Urothelium cell line (cell line): ENCODE measurements around the gene SPAG5.

ENCODE experiments used
- DNase-seq: peaks from one replicate; pipeline ENCODE4 v3.0.0; 2011; ENCODE audit warnings: low spot score, mixed read lengths
- FAIRE-seq: peaks from 2 replicates; lab custom pipeline; 2011; peaks lifted over from hg19 to GRCh38; lab: Jason Lieb, UNC

SPAG5 gene

DNA sequence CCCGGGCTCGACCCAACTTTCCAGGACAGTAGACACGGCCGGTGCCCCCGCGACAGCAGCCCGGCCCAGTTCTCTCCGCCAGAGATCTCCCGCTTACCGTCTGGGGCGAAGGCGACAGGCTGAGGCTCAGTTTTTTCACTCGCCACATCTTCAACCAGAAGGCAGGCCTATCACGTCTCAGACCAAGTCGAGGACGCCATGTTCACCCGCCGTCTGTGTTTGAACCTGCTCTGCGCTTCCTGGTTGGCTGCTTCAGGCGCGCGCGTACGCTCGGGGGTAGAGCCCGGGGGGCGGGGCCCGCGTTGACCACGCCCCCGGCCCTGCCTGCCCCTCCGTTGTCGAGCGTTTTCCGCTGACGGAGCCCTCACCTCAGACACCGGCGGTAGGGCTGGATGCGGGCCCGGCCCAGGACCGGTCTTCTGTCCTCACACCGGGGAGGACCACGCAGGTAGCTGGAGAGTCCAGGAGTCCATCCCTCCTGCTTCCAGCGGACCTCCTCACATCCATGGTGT lies at the start of gene SPAG5:
TSS of gene SPAG5 (minus strand) at position 227 of the 512 bp plus-strand sequence. CDS start at position 148, 79 bp downstream.
- peak; percentile 72 for FAIRE-seq
- DNase-seq = peak; percentile 99

GRCh38 chr17:28646039-28646754 lies 47.4 kb upstream of the SPAG5 start:
- no peak for FAIRE-seq
- DNase-seq = no peak

- DNase-seq = no peak
- no peak for FAIRE-seq
Measured at GRCh38 chr17:28645576-28645939, 46.7 kb upstream of the SPAG5 start.

DNA sequence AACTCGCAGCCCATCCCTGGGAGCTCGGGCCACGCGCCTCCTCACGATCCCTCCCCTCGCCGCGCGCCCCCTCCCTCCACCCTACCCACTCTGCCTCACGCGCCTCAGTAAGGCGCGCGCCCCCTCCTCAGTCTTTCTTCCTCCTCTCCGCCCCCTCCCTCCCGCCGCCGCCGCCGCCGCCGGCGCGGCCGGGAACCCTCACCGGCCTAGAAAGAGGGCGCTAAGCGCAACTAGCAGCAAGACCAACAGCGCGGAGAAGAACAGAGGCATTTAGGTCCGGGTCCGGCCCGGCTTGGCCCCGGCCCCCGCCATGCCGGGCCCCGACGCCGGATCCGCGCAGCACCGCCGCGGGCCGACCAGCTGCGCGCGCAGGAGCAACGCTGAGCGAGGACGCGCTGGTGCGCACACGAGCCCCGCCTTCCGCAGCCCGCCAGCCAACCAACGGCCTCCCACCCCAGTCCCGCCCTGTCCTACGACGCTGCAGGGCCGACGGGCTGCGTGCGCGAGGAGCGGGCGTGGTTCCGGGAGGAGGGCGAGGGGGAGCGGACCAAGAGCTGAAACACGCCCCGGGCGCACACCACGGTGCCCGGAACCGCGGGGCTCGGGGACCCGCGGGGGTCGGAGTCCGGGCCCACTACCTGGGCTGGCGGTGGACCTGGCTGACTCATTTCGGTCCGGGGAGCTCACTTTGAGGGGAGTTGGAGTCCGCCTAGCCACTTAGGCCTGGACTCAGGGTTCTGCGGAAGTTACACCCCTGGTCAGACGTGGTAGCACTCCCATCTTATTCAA lies 46.2 kb upstream of the SPAG5 start, which contains the start of gene BLTP2:
TSS of gene BLTP2 (minus strand) at position 372 of the 789 bp plus-strand sequence. CDS start at position 270, 102 bp downstream.
- DNase-seq (peak; percentile 99), FAIRE-seq (peak; percentile 80)

GRCh38 chr17:28643983-28644786 lies 45.4 kb upstream of the SPAG5 start:
- DNase-seq (peak; percentile 74), FAIRE-seq (no peak)

DNA sequence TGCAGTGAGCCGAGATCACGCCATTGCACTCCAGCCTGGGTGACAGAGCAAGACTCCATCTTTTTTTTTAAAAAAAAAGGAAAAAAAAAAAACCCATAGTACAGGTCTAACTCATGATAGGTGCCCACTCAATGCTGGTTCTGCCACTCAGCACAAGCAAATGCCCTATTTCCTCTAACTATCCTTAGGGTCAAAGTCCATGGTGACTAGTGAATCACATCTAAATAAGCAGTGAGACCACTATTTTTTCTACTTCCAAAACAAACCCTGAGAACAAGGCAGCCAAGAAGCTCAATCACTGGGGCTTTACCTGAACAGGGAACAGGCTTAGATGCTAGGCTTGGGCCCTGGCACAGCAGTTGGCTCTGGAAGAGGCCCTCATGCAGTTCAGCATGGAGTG lies 42.8 kb upstream of the SPAG5 start:
- DNase-seq = no peak
- no peak for FAIRE-seq

- FAIRE-seq (no peak), DNase-seq (no peak)
Measured at GRCh38 chr17:28635506-28635905, 36.7 kb upstream of the SPAG5 start.

DNA sequence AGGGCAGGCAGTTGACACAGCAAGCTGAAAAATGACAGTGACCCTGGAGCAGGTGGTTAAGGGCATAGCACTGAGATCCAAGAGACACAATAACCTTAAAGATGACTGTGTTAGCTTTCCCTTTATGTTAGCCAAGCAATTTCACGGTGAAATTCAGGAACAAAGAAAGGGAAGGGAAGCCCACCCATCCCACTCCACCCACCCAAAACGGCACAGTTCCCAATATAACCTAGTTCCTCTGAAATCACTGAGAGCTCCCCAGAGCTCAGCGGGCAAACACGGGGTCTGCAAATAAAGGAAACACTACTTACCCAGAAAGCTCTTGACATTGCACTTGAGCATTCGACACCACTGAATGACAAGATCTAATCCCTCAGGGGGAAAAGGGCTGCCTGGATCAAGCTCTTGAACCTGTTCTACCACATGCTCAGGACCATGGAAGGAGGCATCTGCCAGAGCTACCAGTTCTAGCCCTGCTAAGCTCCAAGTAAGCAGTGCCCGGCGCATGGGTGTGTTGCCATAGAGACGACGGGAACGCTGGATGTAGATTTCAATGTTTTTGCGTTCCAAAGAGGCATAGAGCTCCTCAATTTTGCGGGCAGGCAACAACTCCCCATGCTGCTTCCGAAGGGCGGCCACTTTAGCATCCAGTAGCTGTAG lies 35.5 kb upstream of the SPAG5 start:
- FAIRE-seq (no peak), DNase-seq (no peak)

- DNase-seq (no peak), FAIRE-seq (no peak)
Measured at GRCh38 chr17:28626818-28627217, 28.0 kb upstream of the SPAG5 start.

- DNase-seq = no peak
- no peak for FAIRE-seq
Measured at GRCh38 chr17:28624148-28624547, 25.3 kb upstream of the SPAG5 start.

DNA sequence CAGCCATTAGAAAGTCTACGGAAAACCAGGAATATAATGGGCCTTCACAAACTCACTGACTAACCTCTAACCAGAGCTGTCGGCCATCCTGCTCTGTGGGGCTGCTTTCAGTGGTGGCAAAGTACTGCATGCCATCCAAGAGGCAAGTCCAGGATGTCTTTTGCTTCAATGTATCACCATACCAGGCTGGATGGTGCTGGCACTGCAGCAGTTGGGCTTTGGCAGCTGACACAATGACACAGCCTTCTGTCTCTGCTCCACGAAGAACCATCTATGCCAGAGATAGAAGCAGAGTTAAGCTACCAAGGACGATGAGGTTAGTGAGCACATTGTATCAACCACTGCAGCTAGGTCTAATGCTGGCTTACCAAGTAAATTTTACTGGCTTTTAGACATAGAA lies 24.9 kb upstream of the SPAG5 start:
- FAIRE-seq = no peak
- DNase-seq = no peak

DNA sequence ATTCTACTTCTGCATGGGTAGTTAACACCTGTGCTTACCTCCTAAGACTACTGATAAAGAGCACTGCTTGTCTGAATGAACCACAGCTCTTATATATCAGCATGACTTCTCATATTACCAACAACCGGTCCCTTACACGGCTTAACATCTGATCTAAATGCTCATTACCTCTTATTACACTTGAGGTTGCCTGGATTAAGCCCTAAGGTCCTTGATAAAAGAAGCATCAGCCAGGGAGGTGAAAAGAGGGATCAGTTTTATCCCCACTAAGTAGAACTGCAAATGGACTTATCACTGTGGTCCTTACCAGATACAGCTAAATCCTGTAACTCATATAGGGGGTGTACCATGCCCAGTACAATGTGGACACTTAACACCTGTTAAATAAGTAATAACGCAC lies 23.4 kb upstream of the SPAG5 start:
- DNase-seq (no peak), FAIRE-seq (no peak)

GRCh38 chr17:28620010-28620409 lies 21.2 kb upstream of the SPAG5 start:
- FAIRE-seq (no peak), DNase-seq (no peak)

GRCh38 chr17:28618464-28618863 lies 19.6 kb upstream of the SPAG5 start:
- DNase-seq (no peak), FAIRE-seq (no peak)

- DNase-seq (no peak), FAIRE-seq (no peak)
Measured at GRCh38 chr17:28616281-28616680, 17.5 kb upstream of the SPAG5 start.

GRCh38 chr17:28615260-28615940 lies 16.6 kb upstream of the SPAG5 start:
- no peak for FAIRE-seq
- no peak for DNase-seq

DNA sequence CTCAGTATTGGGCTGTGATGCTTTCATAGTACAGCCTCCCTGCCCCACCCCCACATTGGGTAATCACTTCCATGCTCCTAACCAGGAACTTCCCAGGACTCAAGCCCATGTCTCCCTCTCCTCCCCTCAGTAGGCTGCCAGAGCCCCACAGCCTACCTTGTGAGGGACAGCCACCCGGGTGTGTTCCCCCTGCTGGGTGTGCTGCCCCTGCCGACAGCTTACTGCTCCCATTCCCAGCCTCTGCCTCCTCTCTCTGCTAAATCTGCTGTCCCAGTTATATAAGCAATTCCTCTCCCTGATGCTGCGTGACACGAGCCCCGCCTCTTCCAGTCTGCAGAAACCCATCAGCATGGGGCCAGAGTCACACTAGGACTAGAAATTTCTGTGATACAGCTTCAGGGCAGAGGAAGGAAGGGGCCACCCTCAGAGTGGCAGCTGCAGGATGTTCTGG lies 15.1 kb upstream of the SPAG5 start, which contains the start of gene RSKR:
TSS of gene RSKR (minus strand) at position 255 of the 451 bp plus-strand sequence. CDS start at position 231, 24 bp downstream.
- DNase-seq (no peak), FAIRE-seq (no peak)

DNA sequence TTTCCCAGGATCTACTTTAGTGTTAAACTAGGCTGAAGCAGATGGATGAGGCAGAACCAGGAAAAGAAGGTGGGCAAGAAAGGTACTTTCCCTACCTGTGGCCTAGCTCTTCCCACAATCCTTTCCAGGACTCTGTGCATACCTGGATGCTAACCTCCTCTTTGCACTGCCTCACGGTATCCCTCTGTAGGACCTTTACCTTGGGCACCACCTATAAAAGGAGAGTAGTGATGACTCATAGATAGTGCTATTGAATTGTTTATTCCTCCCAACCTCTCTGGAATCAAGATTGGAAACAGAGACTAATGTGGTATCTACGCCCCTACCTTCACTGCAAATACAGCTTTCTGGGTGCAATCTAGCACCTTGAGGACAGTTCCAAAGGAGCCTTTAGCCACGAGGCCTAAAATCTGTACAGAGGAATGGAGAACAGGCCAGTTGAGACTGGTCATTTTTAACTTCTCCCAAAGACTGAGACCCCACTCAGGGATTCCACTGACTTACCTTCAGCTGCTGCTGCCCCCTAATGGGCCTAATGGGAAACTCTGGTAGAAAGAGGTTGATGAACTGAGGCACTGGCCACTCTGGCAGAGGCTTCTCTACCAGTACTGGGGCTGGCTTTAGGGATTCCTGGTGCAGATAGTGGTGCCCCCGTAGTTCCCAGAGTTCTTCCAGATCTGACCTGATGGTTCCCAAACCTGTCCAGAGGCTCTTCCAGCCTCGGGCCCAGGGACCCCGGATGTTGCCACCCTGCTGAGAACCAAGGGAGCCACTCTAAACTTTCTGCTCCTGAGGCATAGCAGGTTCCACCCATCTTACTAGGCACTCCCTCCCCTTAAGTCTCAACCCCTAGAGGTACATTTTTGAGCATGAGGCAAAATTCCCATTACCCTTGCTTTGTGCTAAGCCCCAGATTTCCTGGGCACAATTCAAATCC lies 14.4 kb upstream of the SPAG5 start:
- DNase-seq (peak; percentile 47), FAIRE-seq (no peak)

GRCh38 chr17:28612531-28612930 lies 13.7 kb upstream of the SPAG5 start:
- DNase-seq (no peak), FAIRE-seq (no peak)
